OCI-LY3 (cell line): ENCODE data around the gene RBM12.

Experiments used
- CTCF ChIP-seq: fragments of 200-600, 300-600 bp; sonication (generic); IDR thresholded peaks from 2 replicates; pipeline ENCODE4 v1.5.1; 2014; ENCODE audit warnings: antibody characterized with exemption, low read length, low read depth
- EZH2phosphoT487 ChIP-seq: fragments of 200-600 bp; shearing (Covaris generic); IDR thresholded peaks from 2 replicates; pipeline ENCODE4 v1.6.1; 2018; ENCODE audit warnings: antibody characterized with exemption, mixed run types, low read depth

GRCh38 chr20:35600176-35600992 lies 64.3 kb downstream of the RBM12 start:
- TF ChIP-seq CTCF (no peak), EZH2phosphoT487 (no peak)
